IMR-90 (cell line): ENCODE results near the gene USP7. TPM values are rescaled to one million over a fixed set of nuclear protein-coding genes. Genes with fewer than 3 reads are reported as not detected.

ENCODE experiments used
- ATAC-seq: fragments of 200-7000 bp; cut with Tn5 transposase; 2 replicates; pipeline ENCODE4 v1.9.1; 2020; ENCODE audit warnings: low read depth, mild to moderate bottlenecking, moderate library complexity
- BruUV-seq: library from RNA; stranded (reverse); fragments of 400-500 nt; replicated peaks from 2 replicates; lab custom pipeline; 2021; lab: Mats Ljungman, UMichigan
- CTCF ChIA-PET: fragments of 300-600 bp; formaldehyde crosslinking; extraction: SDS; loops from one replicate; lab custom pipeline; 2021; ENCODE audit warnings: antibody characterized with exemption; lab: Yijun Ruan, JAX
- POLR2A ChIA-PET: fragments of 300-600 bp; sonication (Branson Sonifier 250); formaldehyde crosslinking; loops from one replicate; lab custom pipeline; 2022; ENCODE audit warnings: antibody characterized with exemption; ENCODE audit not compliant: unreplicated experiment; lab: Charles Lee
- DNase-seq: peaks from one replicate; pipeline ENCODE4 v3.0.0; 2013
- H2AFZ ChIP-seq: replicated peaks from 2 replicates; pipeline ENCODE3; 2013; ENCODE audit warnings: low read length, mild to moderate bottlenecking; ENCODE audit not compliant: poor library complexity
- H2AK5ac ChIP-seq: 2 replicates; pipeline ENCODE4 v1.6.1; 2013; ENCODE audit warnings: low read depth, low read length, inconsistent platforms
- H2AK9ac ChIP-seq: replicated peaks from 2 replicates; pipeline ENCODE3; 2013; ENCODE audit warnings: mild to moderate bottlenecking, low read depth, low read length, moderate library complexity; ENCODE audit not compliant: poor library complexity
- H2BK120ac ChIP-seq: 2 replicates; pipeline ENCODE4 v1.6.1; 2013; ENCODE audit warnings: low read depth, low read length, inconsistent platforms
- H2BK15ac ChIP-seq: 3 replicates; pipeline ENCODE4 v1.6.1; 2013; ENCODE audit warnings: low read depth, low read length, inconsistent platforms
- H2BK20ac ChIP-seq: 2 replicates; pipeline ENCODE4 v1.6.1; 2013; ENCODE audit warnings: low read depth, mild to moderate bottlenecking, inconsistent platforms, low read length, moderate library complexity
- H2BK5ac ChIP-seq: 2 replicates; pipeline ENCODE4 v1.6.1; 2013; ENCODE audit warnings: mild to moderate bottlenecking, low read depth, low read length, inconsistent platforms; ENCODE audit not compliant: poor library complexity, severe bottlenecking
- H3K14ac ChIP-seq: replicated peaks from 2 replicates; pipeline ENCODE4 v1.6.1; 2013; ENCODE audit warnings: low read depth, low read length, inconsistent platforms
- H3K18ac ChIP-seq: 2 replicates; pipeline ENCODE4 v1.6.1; 2013; ENCODE audit warnings: low read depth, low read length, control low read depth
- H3K23ac ChIP-seq: 2 replicates; pipeline ENCODE4 v1.6.1; 2013; ENCODE audit warnings: low read depth, low read length, inconsistent platforms
- H3K27ac ChIP-seq: 2 replicates; pipeline ENCODE4 v1.5.1; 2013; ENCODE audit warnings: mild to moderate bottlenecking, control low read depth, low read length; ENCODE audit not compliant: insufficient read depth
- H3K27me3 ChIP-seq: 2 replicates; pipeline ENCODE4 v1.6.1; 2013; ENCODE audit warnings: low read length; ENCODE audit not compliant: control insufficient read depth, insufficient read depth
- H3K36me3 ChIP-seq: 2 replicates; pipeline ENCODE4 v1.6.1; 2013; ENCODE audit warnings: low read length, mixed read lengths; ENCODE audit not compliant: control insufficient read depth, insufficient read depth
- H3K4ac ChIP-seq: 2 replicates; pipeline ENCODE4 v1.6.1; 2013; ENCODE audit warnings: low read depth, low read length, inconsistent platforms
- H3K4me1 ChIP-seq: 2 replicates; pipeline ENCODE4 v1.6.1; 2013; ENCODE audit warnings: low read length, mixed read lengths; ENCODE audit not compliant: control insufficient read depth, insufficient read depth
- H3K4me2 ChIP-seq: 2 replicates; pipeline ENCODE4 v1.6.1; 2013; ENCODE audit warnings: low read depth, mild to moderate bottlenecking, control low read depth, low read length, moderate library complexity
- H3K4me3 ChIP-seq: 2 replicates; pipeline ENCODE4 v1.5.1; 2013; ENCODE audit warnings: low read depth, mild to moderate bottlenecking, control low read depth, low read length, moderate library complexity; ENCODE audit not compliant: insufficient read depth
- H3K56ac ChIP-seq: 2 replicates; pipeline ENCODE4 v1.6.1; 2013; ENCODE audit warnings: low read length, inconsistent platforms; ENCODE audit not compliant: insufficient read depth; ENCODE audit errors: extremely low read depth
- H3K79me1 ChIP-seq, 2 experiments: 2 replicates each; pipeline ENCODE4 v1.6.1; 2013; ENCODE audit warnings: low read length in 2 of 2, inconsistent platforms in 1 of 2, low read depth in 1 of 2
- H3K9ac ChIP-seq: 2 replicates; pipeline ENCODE4 v1.6.1; 2013; ENCODE audit warnings: low read depth, low read length, control low read depth
- H3K9me1 ChIP-seq: 2 replicates; pipeline ENCODE4 v1.6.1; 2013; ENCODE audit warnings: low read length, inconsistent platforms; ENCODE audit not compliant: insufficient read depth
- H3K9me3 ChIP-seq: 2 replicates; pipeline ENCODE4 v1.6.1; 2013; ENCODE audit warnings: low read length; ENCODE audit not compliant: control insufficient read depth, insufficient read depth
- H4K20me1 ChIP-seq: 2 replicates; pipeline ENCODE4 v1.6.1; 2013; ENCODE audit warnings: low read length, inconsistent platforms; ENCODE audit not compliant: insufficient read depth
- H4K5ac ChIP-seq: 2 replicates; pipeline ENCODE4 v1.6.1; 2013; ENCODE audit warnings: mild to moderate bottlenecking, low read depth, low read length, control low read depth
- H4K8ac ChIP-seq, 2 experiments: 2 replicates each; pipeline ENCODE4 v1.6.1; 2013; ENCODE audit warnings: low read depth in 2 of 2, low read length in 2 of 2, control low read depth in 1 of 2, inconsistent platforms in 1 of 2
- H4K91ac ChIP-seq: 2 replicates; pipeline ENCODE4 v1.6.1; 2013; ENCODE audit warnings: low read depth, low read length, inconsistent platforms; ENCODE audit not compliant: insufficient read depth
- BHLHE40 ChIP-seq: fragments of 150-350 bp; IDR thresholded peaks from 2 replicates; pipeline ENCODE4 v1.6.1; 2016; ENCODE audit warnings: mild to moderate bottlenecking, low read depth, low read length
- CEBPB ChIP-seq: IDR thresholded peaks from 2 replicates; pipeline ENCODE4 v1.6.1; 2012; ENCODE audit warnings: low read depth, low read length, improper control_type of control experiment
- CHD1 ChIP-seq: IDR thresholded peaks from 2 replicates; pipeline ENCODE4 v1.6.1; 2012; ENCODE audit warnings: low read depth, low read length, improper control_type of control experiment
- CTCF ChIP-seq: conservative IDR thresholded peaks from 2 replicates; pipeline ENCODE4 v1.5.1; 2012; ENCODE audit warnings: mild to moderate bottlenecking, low read depth, low read length, improper control_type of control experiment
- ELK1 ChIP-seq: fragments of 150-350 bp; IDR thresholded peaks from 2 replicates; pipeline ENCODE4 v1.6.1; 2016; ENCODE audit warnings: low read depth, mild to moderate bottlenecking, low read length, moderate library complexity, borderline replicate concordance
- MAFK ChIP-seq: IDR thresholded peaks from 2 replicates; pipeline ENCODE4 v1.6.1; 2012; ENCODE audit warnings: low read depth, low read length, improper control_type of control experiment
- MAZ ChIP-seq: IDR thresholded peaks from 2 replicates; pipeline ENCODE4 v1.6.1; 2012; ENCODE audit warnings: low read depth, mild to moderate bottlenecking, low read length, improper control_type of control experiment, moderate library complexity, borderline replicate concordance
- NFE2L2 ChIP-seq: fragments of 150-350 bp; IDR thresholded peaks from 2 replicates; pipeline ENCODE4 v1.6.1; 2016; ENCODE audit warnings: low read depth, mild to moderate bottlenecking, low read length
- POLR2A ChIP-seq: IDR thresholded peaks from 2 replicates; pipeline ENCODE4 v1.6.1; 2012; ENCODE audit warnings: mild to moderate bottlenecking, low read depth, low read length
- RAD21 ChIP-seq: IDR thresholded peaks from 2 replicates; pipeline ENCODE4 v1.6.1; 2012; ENCODE audit warnings: low read length, improper control_type of control experiment
- RCOR1 ChIP-seq: IDR thresholded peaks from 2 replicates; pipeline ENCODE4 v1.6.1; 2012; ENCODE audit warnings: mild to moderate bottlenecking, low read length, improper control_type of control experiment; ENCODE audit not compliant: insufficient replicate concordance
- SMC3 ChIP-seq: fragments of 150-350 bp; IDR thresholded peaks from 2 replicates; pipeline ENCODE4 v1.6.1; 2016; ENCODE audit warnings: low read depth, mild to moderate bottlenecking, antibody characterized with exemption, low read length, moderate library complexity
- USF2 ChIP-seq: fragments of 150-350 bp; IDR thresholded peaks from 2 replicates; pipeline ENCODE4 v1.6.1; 2017; ENCODE audit warnings: mild to moderate bottlenecking, antibody characterized with exemption, low read length, low read depth
- WGBS, 2 experiments: methylation state at CpG; one replicate each; pipeline versions ENCODE4 v1.1.5 to v1.1.7; 2013; ENCODE audit warnings: missing lambda C conversion rate in 2 of 2; ENCODE audit not compliant: insufficient read length in 1 of 2; ENCODE audit errors: extremely low coverage in 2 of 2; 5-methylcytosine and 5-hydroxymethylcytosine counted together
- dilution Hi-C: fragments of 300-500 bp; cut with HindIII; formaldehyde crosslinking; loops from one replicate; pipeline ENCODE4 v1.14.3; 2018; ENCODE audit warnings: low sequenced_read_pairs; ENCODE audit not compliant: unreplicated experiment
- in situ Hi-C: fragments of 300-500 bp; cut with MboI; formaldehyde crosslinking; loops from 3 replicates; pipeline ENCODE4 v1.14.3; 2019; ENCODE audit warnings: low sequenced_read_pairs, inconsistent platforms, mixed read lengths
- intact Hi-C: fragments of 100-400 bp; cut with micrococcal nuclease; formaldehyde crosslinking; loops from 2 replicates; pipeline ENCODE4 v1.10.0; 2022
- polyA plus RNA-seq, 3 experiments: library from polyadenylated mRNA; depleted of rRNA; stranded (reverse); fragments of >200 nt; gene quantifications; 2 replicates each; pipeline ENCODE4 v1.2.3, GENCODE V29; 2012; ENCODE audit warnings: low replicate concordance in 1 of 3
- total RNA-seq: library from RNA; depleted of rRNA; stranded (reverse); fragments of >200 nt; gene quantifications from 2 replicates; pipeline ENCODE4 v1.2.3, GENCODE V29; 2012

The USP7 gene
- total and polyA plus RNA-seq, 2 of the 4 experiments (the other 2 are of a cell fraction): 17.8 to 28.3 TPM

- intact Hi-C loops: loop anchor here (5.0 to 10.0 kb wide), 2 partner anchors 37 to 64 kb away; partner anchors contain the start of gene LITAFD
- no peaks in the 10 kb centered on the region for H3K27me3 ChIP-seq
- H2AK9ac ChIP-seq: no peak overlapping the region
- dilution Hi-C loops: no loop called here
- CTCF ChIA-PET: no interaction called here
- no peak overlapping the region for H3K4me2 ChIP-seq
- no peak overlapping the region for H3K9ac ChIP-seq
- no peak overlapping the region for H2BK20ac ChIP-seq
- H2AK5ac ChIP-seq: no peak overlapping the region
- H3K36me3 ChIP-seq: no peaks in the 10 kb centered on the region
- no peak for TF ChIP-seq SMC3
- no peak for TF ChIP-seq USF2
- TF ChIP-seq MAZ: no peak
- no peak for TF ChIP-seq BHLHE40
- no peak for TF ChIP-seq CEBPB
- TF ChIP-seq MAFK: no peak
- TF ChIP-seq NFE2L2: no peak
- TF ChIP-seq POLR2A: no peak
- no peak for TF ChIP-seq RAD21
- TF ChIP-seq RCOR1: no peak
- no peak for TF ChIP-seq CHD1
- TF ChIP-seq CTCF: no peak
- no peak for TF ChIP-seq ELK1
- H3K56ac ChIP-seq: no peak overlapping the region
- no TSS peak for BruUV-seq
- no peak overlapping the region for H2BK120ac ChIP-seq
- in situ Hi-C loops: no loop called here
- peaks cover 4 to 81% of the 10 kb centered on the region in 2 experiments for H3K79me1 ChIP-seq
- no peak overlapping the region for H4K91ac ChIP-seq
- no peak overlapping the region for H4K5ac ChIP-seq
- peaks cover 36% of the 10 kb centered on the region for H3K9me1 ChIP-seq
- no peak overlapping the region for H2AFZ ChIP-seq
- no peak overlapping the region for H3K23ac ChIP-seq
- H3K4me1 ChIP-seq: peaks cover 16% of the 10 kb centered on the region
- no peak for ATAC-seq
- H3K4ac ChIP-seq: no peak overlapping the region
- no peak overlapping the region for H3K27ac ChIP-seq
- no CpG with 5 or more reads among the region's 5 CpGs for WGBS, 2 experiments
- H2BK15ac ChIP-seq: no peak overlapping the region
- no peak overlapping the region for H3K4me3 ChIP-seq
- POLR2A ChIA-PET: no interaction called here
- no peak overlapping the region for H3K14ac ChIP-seq
- no peaks in the 10 kb centered on the region for H3K9me3 ChIP-seq
- H4K8ac ChIP-seq: no peak overlapping the region
- DNase-seq: no peak
- H2BK5ac ChIP-seq: no peak overlapping the region
- H3K18ac ChIP-seq: no peak overlapping the region
- peaks cover 96% of the 10 kb centered on the region for H4K20me1 ChIP-seq
Measured at GRCh38 chr16:8948831-8949230, 14.9 kb downstream of the USP7 start.
